ENCODE measurements around the gene OR10C1. TPM values are rescaled to one million over a fixed set of nuclear protein-coding genes. Genes with fewer than 3 reads are reported as not detected.

Gene OR10C1
- total RNA-seq, 2 experiments from 2014 or later = not detected

DNA sequence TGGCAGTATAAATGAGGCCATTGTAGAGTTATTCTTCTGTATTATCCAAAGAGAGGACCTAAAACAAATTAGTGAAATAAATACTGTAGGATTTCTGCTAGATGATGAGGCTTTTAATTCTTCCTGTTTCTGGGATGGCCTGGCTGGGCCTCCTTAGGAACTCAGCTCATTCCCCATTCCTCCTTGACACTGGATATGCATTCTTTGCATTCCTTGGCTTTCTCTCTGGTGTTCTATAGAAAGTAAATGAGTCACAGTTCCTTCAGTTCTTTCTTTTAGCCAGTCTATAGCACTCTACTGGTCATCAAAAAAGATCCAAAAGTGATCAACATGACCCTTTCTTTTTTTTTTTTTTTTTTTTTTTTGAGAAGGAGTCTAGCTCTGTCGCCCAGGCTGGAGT is 8.6 kb downstream of the OR10C1 start:
- H3K4me3 Mint-ChIP-seq = no peak overlapping the region
- H3K27me3 Mint-ChIP-seq = peaks cover 58% of the 10 kb centered on the region
- no peaks in the 10 kb centered on the region for H3K4me1 Mint-ChIP-seq (ENCODE audit: low read depth)
- ChIA-PET POLR2A (no interaction called here), CTCF (no interaction called here)
- intact Hi-C loops (cut with micrococcal nuclease) = no loop called here
- DNase-seq = no peak
- H3K27ac Mint-ChIP-seq = no peak overlapping the region
- peaks cover 2% of the 10 kb centered on the region for H3K36me3 Mint-ChIP-seq
- peaks cover 2% of the 10 kb centered on the region for H3K9me3 Mint-ChIP-seq

DNA sequence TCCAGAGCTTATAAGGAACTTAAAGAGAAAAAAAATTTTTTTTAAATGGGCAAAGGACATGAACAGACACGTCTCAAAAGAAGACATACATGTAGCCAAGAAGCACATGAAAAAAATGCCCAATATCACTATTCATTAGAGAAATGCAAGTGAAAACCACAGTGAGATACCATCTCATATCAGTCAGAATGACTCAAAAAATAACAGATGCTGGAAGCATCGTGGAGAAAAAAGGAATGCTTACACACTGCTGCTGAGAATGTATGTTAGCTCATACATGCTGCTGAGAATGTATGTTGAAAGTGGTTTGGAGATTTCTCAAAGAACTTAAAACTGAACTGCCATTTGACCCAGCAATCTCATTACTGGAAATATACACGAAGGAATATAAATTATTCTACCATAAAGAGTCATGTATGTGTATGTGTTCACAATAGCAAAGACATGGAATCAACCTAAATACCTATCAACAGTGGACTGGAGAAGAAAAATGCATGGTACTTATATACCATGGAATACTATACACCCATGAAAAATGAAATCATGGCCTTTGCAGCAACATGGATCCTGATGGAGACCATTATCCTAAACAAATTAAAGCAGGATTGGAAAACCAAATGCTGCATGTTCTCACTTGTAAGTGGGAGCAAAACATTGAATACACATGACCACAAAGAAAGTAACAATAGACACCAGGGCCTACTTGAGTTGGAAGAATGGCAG is 12.5 kb downstream of the OR10C1 start:
- POLR2A ChIA-PET = no interaction called here
- no peak overlapping the region for H3K27ac Mint-ChIP-seq
- no peak overlapping the region for H3K4me3 Mint-ChIP-seq
- CTCF ChIA-PET = interaction anchor here (0.8 kb wide), 1 partner anchor 380 kb away, joined by 3 read pairs; no protein-coding TSS in a partner anchor
- intact Hi-C loops (cut with micrococcal nuclease) = no loop called here
- no peak for DNase-seq
- H3K9me3 Mint-ChIP-seq = no peaks in the 10 kb centered on the region
- H3K4me1 Mint-ChIP-seq (ENCODE audit: low read depth) = no peaks in the 10 kb centered on the region
- H3K36me3 Mint-ChIP-seq = peaks cover 2% of the 10 kb centered on the region
- peaks cover 40% of the 10 kb centered on the region for H3K27me3 Mint-ChIP-seq

DNA sequence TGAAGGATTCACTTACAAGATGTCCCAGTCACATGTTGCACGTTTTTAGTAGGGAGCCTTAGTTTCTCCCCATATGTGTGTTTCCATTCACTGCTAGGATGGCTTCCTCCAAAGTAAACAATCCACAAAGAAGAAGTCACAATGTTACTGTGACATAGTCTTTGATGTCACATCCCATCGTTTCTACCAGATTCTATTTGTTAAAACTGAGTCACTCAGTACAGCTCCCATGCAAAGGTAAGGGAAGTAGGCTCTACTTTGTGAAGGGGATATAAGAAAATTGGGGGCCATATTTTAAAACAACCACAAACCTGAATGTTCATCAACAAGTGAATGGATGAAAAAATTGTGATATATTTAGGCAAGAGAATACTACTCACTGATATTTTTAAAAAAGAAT is 17.9 kb downstream of the OR10C1 start, which contains the start of the genes OR11A1 and OR2H1:
OR11A1 (minus strand) TSS at position 101 of the 400 bp plus-strand sequence. CDS start 29,430 bp downstream, outside the sequence.
OR2H1 (plus strand) TSS at position 185 of the 400 bp plus-strand sequence. CDS start 4,615 bp downstream, outside the sequence.
- ChIA-PET CTCF (no interaction called here), POLR2A (no interaction called here)
- intact Hi-C loops (cut with micrococcal nuclease) = no loop called here
- Mint-ChIP-seq H3K9me3 (no peaks in the 10 kb centered on the region), H3K4me1 (ENCODE audit: low read depth) (no peaks in the 10 kb centered on the region), H3K27me3 (peaks cover 15% of the 10 kb centered on the region), H3K27ac (no peak within 1 kb of the TSS), H3K4me3 (no peak within 1 kb of the TSS), H3K36me3 (no peaks in the 10 kb centered on the region)
- no peak for DNase-seq

DNA sequence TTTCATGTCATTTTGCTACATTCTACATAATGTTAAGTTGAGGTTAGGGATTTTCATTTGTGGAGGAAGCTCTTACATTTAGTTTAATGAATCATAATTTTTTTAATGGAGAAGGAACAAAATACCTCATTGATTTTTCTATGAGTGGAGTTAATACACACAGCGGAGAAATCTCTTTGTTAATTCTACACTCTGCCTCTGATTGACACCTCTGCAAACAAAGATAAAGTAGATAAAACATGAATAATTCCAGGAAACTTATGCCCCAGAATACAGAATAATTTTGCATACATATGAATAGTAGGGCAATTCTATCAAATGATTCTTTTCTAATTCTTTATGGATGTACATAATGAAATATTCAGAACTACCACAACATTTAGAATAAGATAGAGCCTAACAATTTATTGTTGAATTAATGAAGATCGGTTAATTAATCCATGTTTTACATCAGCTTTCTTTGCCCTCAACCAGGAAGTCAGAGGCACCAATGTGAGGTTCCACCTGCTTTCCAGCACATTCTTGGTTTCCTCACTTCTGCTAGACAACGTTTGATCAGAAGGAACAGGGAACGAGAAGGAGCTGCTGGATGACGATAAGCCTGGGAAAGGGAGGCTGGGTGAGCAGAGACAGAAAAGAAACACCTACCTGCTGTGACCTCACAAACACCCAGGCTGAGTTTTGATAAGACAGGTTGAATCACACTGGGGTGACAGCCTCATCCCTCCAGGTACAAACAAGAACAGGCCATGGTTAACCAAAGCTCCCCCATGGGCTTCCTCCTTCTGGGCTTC is 22.1 kb downstream of the OR10C1 start:
- Mint-ChIP-seq H3K4me3 (no peak overlapping the region), H3K36me3 (no peaks in the 10 kb centered on the region), H3K27ac (no peak overlapping the region), H3K9me3 (no peaks in the 10 kb centered on the region), H3K27me3 (peaks cover 12% of the 10 kb centered on the region), H3K4me1 (ENCODE audit: low read depth) (no peaks in the 10 kb centered on the region)
- ChIA-PET POLR2A (no interaction called here), CTCF (no interaction called here)
- intact Hi-C loops (cut with micrococcal nuclease) = no loop called here
- no peak for DNase-seq

DNA sequence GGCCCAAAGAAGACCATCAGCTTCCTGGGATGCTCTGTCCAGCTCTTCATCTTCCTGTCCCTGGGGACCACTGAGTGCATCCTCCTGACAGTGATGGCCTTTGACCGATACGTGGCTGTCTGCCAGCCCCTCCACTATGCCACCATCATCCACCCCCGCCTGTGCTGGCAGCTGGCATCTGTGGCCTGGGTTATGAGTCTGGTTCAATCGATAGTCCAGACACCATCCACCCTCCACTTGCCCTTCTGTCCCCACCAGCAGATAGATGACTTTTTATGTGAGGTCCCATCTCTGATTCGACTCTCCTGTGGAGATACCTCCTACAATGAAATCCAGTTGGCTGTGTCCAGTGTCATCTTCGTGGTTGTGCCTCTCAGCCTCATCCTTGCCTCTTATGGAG is 22.9 kb downstream of the OR10C1 start:
- Mint-ChIP-seq H3K27ac (no peak overlapping the region), H3K4me1 (ENCODE audit: low read depth) (no peaks in the 10 kb centered on the region), H3K36me3 (no peaks in the 10 kb centered on the region), H3K4me3 (no peak overlapping the region), H3K9me3 (no peaks in the 10 kb centered on the region), H3K27me3 (peaks cover 12% of the 10 kb centered on the region)
- intact Hi-C loops (cut with micrococcal nuclease) = no loop called here
- ChIA-PET CTCF (no interaction called here), POLR2A (no interaction called here)
- no peak for DNase-seq

DNA sequence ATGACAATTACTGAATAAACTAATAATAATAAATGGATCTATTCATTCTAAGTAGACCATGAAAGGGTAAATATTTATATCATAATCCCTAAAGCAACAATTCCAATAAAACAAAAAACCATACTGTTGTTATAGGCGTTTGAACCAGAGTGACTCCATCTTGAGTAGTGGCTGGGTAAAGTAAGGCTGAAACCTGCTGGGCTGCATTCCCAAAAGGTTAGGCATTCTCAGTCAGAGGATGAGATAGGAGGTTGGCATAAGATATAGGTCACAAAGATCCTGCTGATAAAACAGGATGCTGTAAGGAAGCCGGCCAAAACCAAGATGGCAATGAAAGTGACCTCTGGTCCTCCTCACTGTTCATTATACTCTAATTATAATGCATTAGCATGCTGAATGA is 26.2 kb downstream of the OR10C1 start:
- Mint-ChIP-seq H3K27me3 (peaks cover 10% of the 10 kb centered on the region), H3K4me3 (no peak overlapping the region), H3K27ac (no peak overlapping the region), H3K36me3 (no peaks in the 10 kb centered on the region), H3K4me1 (ENCODE audit: low read depth) (no peaks in the 10 kb centered on the region), H3K9me3 (no peaks in the 10 kb centered on the region)
- intact Hi-C loops (cut with micrococcal nuclease) = no loop called here
- ChIA-PET CTCF (no interaction called here), POLR2A (no interaction called here)
- no peak for DNase-seq

DNA sequence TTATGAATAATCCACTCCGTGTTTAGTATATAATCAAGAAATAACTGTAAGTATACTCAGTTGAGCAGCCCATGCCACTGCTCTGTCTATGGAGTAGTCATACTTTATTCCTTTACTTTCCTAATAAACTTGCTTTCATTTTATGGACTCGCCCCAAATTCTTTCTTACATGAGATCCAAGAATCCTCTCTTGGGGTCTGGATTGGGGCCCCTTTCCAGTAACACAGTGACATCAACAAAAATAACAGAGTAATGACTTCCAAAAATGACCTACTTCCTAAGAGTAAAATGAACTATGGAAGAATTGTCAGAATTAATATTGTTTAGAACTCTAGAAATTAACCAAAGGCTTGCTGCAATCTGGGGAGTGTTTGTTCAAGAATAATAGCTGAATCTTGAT is 26.7 kb downstream of the OR10C1 start:
- no peaks in the 10 kb centered on the region for H3K4me1 Mint-ChIP-seq (ENCODE audit: low read depth)

DNA sequence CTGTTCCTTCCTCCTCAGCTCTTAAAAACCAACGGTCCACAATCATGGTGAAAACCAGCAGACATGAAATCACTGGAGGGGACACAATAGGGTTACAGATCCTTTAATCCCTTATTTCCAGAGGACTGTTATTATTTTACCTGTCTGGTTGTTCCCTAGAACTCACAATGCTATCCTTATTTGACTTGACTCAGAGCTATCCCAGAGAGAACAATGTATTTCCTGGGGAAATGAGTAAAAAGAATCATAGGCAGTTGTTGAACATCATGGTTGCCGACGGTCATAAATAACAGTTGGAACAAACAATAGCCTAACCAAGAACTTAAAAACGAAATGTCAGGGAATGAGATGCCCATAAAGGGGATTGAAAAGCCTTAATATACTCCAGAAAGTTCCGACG is 27.1 kb downstream of the OR10C1 start:
- Mint-ChIP-seq H3K27ac (no peak overlapping the region), H3K4me3 (no peak overlapping the region), H3K4me1 (ENCODE audit: low read depth) (no peaks in the 10 kb centered on the region), H3K36me3 (no peaks in the 10 kb centered on the region), H3K27me3 (peaks cover 10% of the 10 kb centered on the region), H3K9me3 (no peaks in the 10 kb centered on the region)
- no peak for DNase-seq
- intact Hi-C loops (cut with micrococcal nuclease) = no loop called here
- CTCF ChIA-PET = no interaction called here
- POLR2A ChIA-PET = no interaction called here

More for the DNA sequence above, 26.7 kb downstream of the OR10C1 start:
- ChIA-PET CTCF (no interaction called here), POLR2A (no interaction called here)
- Mint-ChIP-seq H3K27me3 (peaks cover 10% of the 10 kb centered on the region), H3K9me3 (no peaks in the 10 kb centered on the region), H3K27ac (no peak overlapping the region), H3K36me3 (no peaks in the 10 kb centered on the region), H3K4me3 (no peak overlapping the region)
- no peak for DNase-seq
- intact Hi-C loops (cut with micrococcal nuclease) = no loop called here

DNA sequence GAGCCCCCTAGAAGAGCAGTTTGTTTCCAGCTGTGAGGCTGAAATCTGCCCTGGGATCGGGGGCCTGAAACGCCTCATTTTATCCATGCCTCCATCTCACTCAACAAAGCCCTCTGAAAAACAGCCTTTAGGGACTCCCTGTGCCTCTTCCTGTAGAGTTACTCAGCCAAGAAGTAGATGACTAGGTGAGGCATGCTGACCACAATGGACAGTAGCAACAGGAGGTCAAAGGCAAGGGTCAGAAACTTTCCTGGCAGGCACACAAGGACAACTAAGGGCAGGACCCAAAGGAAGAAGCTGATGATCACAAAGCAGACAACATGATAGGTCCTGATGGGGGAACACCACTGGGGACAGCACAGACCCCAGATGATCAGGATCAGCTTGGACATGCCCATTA is 35.9 kb downstream of the OR10C1 start:
- H3K4me3 Mint-ChIP-seq = no peak overlapping the region
- POLR2A ChIA-PET = no interaction called here
- DNase-seq = no peak
- CTCF ChIA-PET = no interaction called here
- peaks cover 8% of the 10 kb centered on the region for H3K27me3 Mint-ChIP-seq
- H3K27ac Mint-ChIP-seq = no peak overlapping the region
- intact Hi-C loops (cut with micrococcal nuclease) = no loop called here
- H3K4me1 Mint-ChIP-seq (ENCODE audit: low read depth) = no peaks in the 10 kb centered on the region
- H3K9me3 Mint-ChIP-seq = no peaks in the 10 kb centered on the region
- no peaks in the 10 kb centered on the region for H3K36me3 Mint-ChIP-seq

DNA sequence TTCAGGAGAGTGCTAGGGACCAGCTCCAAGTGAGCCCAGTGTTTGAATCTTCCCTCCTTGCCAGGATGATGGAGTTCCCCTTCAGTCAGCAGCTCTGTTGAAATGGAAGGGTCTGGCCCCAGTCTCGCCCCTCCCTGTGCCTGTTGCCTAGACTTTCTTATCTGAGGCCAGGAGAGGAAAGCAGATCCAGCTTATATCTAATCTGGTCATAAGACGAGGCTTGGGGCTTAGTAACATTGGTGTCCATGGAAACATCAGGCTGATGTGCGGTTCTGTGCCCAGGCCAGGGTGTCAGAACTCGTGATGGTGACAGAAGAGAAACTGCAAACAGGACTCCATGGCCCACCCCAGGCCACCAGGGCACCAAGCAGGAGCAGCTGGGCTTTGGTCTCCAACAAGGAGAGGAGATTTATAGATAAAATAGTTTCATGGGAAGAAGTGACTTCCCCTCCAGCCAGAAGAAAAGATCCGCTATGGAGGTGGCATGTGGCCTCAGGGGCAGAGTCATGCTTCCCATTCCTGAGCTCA is 38.9 kb downstream of the OR10C1 start:
- CTCF ChIA-PET = no interaction called here
- H3K4me3 Mint-ChIP-seq = no peak overlapping the region
- DNase-seq = no peak
- intact Hi-C loops (cut with micrococcal nuclease) = no loop called here
- H3K27me3 Mint-ChIP-seq = peaks cover 9% of the 10 kb centered on the region
- no peaks in the 10 kb centered on the region for H3K4me1 Mint-ChIP-seq (ENCODE audit: low read depth)
- POLR2A ChIA-PET = no interaction called here
- H3K27ac Mint-ChIP-seq = no peak overlapping the region
- no peaks in the 10 kb centered on the region for H3K36me3 Mint-ChIP-seq
- no peaks in the 10 kb centered on the region for H3K9me3 Mint-ChIP-seq

DNA sequence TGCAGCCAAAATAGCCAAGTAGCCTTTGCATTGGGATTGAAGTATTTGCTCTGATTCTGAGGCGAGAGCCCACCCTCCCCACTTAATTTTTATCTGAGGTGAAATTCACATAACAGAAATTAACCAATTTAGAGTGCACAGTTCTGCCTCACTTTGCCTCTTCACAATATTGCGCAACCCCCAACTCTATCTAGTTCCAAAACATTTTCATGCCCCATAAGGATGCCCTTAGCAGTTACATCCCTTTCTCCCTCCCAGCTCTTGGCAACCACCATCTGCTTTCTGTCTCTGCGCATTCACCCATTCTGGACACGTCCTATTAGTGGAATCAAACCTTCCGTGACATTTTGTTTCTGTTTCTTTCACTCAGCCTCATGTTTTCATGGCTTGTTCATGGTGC is 39.6 kb downstream of the OR10C1 start:
- Mint-ChIP-seq H3K27ac (no peak overlapping the region), H3K27me3 (peaks cover 6% of the 10 kb centered on the region), H3K36me3 (no peaks in the 10 kb centered on the region), H3K4me1 (ENCODE audit: low read depth) (no peaks in the 10 kb centered on the region), H3K4me3 (no peak overlapping the region), H3K9me3 (no peaks in the 10 kb centered on the region)
- ChIA-PET POLR2A (no interaction called here), CTCF (no interaction called here)
- no peak for DNase-seq
- intact Hi-C loops (cut with micrococcal nuclease) = no loop called here

DNA sequence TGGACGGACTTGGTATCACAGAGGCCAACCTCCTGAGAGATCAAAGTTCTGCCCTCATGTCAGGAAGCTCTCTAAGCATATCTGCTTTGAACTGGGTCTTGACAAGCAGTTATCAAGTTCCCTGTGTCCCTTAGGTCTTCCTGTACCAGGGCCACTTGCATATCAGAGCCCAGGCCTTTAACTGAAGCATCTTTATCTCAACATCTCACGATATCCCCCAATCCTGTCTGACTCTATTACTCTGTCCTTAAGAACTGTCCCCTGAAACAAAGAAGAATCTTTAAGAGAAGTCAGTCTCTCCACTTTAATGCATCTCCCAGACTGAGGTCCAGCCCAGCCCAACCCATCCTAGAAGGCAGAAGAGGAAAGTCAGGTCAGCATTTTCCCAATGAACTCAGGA is 40.5 kb downstream of the OR10C1 start:
- H3K27ac Mint-ChIP-seq = no peak overlapping the region
- peaks cover 6% of the 10 kb centered on the region for H3K27me3 Mint-ChIP-seq
- ChIA-PET POLR2A (no interaction called here), CTCF (no interaction called here)
- intact Hi-C loops (cut with micrococcal nuclease) = no loop called here
- H3K4me3 Mint-ChIP-seq = no peak overlapping the region
- no peak for DNase-seq
- H3K4me1 Mint-ChIP-seq (ENCODE audit: low read depth) = no peaks in the 10 kb centered on the region
- H3K36me3 Mint-ChIP-seq = no peaks in the 10 kb centered on the region
- H3K9me3 Mint-ChIP-seq = no peaks in the 10 kb centered on the region

DNA sequence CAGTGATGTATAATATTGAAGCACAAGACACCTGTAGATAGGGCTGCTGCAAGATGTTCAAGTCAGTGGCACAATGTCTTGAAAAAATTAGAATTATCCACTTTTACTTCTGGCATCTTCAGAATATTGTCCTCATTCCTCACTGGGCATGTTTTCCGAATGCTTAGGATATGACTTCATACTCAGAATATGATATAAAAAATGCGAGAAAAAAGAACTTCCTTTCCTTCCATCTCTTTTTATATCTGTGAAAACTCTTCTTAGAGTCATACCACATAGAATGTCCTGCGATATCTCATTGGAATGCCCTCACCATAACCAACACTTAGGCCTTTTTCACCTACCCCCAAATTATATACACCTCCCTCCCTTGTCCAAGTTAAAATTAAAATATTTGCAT is 44.1 kb downstream of the OR10C1 start:
- CTCF ChIA-PET = no interaction called here
- Mint-ChIP-seq H3K4me1 (ENCODE audit: low read depth) (no peaks in the 10 kb centered on the region), H3K27ac (no peak overlapping the region), H3K4me3 (no peak overlapping the region), H3K9me3 (no peaks in the 10 kb centered on the region), H3K27me3 (peaks cover 6% of the 10 kb centered on the region), H3K36me3 (no peaks in the 10 kb centered on the region)
- DNase-seq = no peak
- POLR2A ChIA-PET = no interaction called here
- intact Hi-C loops (cut with micrococcal nuclease) = no loop called here

Measured in activated CD4-positive, alpha-beta memory T cell treated with anti-CD3 and anti-CD28 coated beads for 36 hours (primary cell).